NCI-H226 (cell line): ENCODE data around the gene AKAP13.
"Not testable (repeated sequence)": the region's sequence is repeated elsewhere in the genome, so short reads cannot be mapped to it uniquely, and the experiment has no call there.

Experiments
- DNase-seq: peaks from one replicate; pipeline ENCODE4 v3.0.0-alpha.2; 2015

The AKAP13 gene

GRCh38 chr15:85579957-85580694 lies 199.7 kb downstream of the AKAP13 start:
- no peak for DNase-seq

GRCh38 chr15:85580879-85581278 lies 200.5 kb downstream of the AKAP13 start:
- peak; percentile 36 for DNase-seq

- no peak for DNase-seq
These were observed 201.1 kb downstream of the AKAP13 start for GRCh38 chr15:85581495-85581894.

DNA sequence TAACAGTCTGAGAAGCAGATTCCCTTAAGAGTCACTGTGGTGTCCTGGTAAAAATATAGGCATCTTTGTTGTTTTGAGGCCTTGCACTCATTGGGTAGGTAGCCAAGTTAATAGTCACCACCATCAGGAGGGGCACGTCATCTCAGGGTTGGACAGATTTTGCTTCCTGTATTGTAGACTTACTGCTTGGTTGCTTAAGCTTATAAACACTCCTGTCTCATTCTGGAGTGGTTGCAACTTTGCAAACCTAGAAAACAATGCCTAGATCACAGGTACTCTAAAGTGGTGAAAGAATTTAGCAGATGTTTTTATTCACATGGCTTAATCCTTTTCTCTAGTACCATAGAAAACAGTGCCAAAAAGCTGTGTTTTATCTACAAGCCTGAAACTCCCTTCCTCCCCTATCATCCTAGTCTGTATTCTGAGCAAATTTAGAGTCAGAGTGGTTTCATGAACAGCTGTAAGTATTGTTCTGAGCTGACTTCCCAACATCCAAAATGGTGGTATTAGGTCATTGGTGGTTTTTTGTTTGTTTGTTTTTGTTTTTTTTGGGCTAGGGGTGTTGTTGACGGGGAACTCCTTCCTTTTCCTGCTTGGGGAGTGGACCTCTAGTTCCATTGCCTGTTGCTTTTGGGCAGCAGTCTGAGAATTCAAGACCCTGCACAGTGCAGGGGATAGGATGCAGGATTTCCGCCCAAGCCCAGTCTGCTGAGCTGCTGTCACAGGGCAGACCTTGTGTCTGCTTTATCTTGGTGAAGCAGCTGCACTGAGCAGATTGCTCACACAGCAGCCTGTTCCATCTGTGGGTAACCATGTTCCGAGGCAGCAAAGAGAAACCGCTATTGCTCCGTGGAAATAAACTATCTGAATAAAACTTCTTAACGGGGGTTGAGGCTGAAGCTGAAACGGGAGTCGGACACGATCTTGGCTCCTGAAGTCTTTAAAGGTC lies 202.0 kb downstream of the AKAP13 start:
- DNase-seq, result no peak

DNA sequence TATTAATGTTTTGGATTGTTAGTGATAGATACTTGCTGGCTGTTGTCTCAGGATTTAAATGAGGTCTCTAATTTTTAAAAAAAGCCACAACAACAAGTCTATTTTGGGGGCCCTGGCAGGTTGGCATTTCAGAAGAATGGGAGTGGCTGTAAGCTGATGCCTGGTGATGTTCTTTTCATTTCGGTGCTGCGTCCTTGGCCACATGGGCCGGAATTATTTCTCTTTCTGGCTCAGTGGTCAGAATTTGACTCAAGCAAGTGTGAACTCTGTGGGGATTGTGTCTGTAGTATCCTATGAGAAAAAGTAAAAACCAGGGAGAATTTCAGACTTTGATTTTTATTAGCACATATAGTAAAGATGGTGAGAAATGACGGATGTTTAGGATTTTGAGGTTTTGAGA lies 203.0 kb downstream of the AKAP13 start:
- no peak for DNase-seq

DNA sequence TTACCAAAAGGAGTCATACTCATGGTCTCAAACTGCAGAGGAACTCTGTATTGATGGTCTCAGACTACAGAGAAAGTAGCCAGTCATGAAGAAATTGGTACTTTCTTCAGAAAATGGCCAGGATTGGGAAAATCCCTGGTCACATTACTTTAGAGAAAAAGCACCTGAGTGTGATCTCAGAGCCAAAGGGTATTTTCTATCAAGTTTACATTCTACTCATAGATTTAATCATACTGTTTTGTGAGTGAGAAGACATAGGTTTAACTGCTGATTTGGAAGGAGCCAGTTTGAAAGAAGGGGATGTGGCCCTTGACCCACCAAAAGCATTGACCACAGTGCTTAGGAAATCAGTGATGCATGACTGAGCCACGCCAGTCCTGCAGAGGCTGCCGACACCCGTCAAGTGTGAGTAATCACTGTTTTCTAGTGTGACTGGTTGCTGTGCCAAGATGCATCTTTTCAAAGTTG lies 203.6 kb downstream of the AKAP13 start:
- no peak for DNase-seq

GRCh38 chr15:85584872-85585271 lies 204.5 kb downstream of the AKAP13 start:
- no peak for DNase-seq

- DNase-seq, result not testable (repeated sequence)
These were observed 205.8 kb downstream of the AKAP13 start for GRCh38 chr15:85586196-85586595.

DNA sequence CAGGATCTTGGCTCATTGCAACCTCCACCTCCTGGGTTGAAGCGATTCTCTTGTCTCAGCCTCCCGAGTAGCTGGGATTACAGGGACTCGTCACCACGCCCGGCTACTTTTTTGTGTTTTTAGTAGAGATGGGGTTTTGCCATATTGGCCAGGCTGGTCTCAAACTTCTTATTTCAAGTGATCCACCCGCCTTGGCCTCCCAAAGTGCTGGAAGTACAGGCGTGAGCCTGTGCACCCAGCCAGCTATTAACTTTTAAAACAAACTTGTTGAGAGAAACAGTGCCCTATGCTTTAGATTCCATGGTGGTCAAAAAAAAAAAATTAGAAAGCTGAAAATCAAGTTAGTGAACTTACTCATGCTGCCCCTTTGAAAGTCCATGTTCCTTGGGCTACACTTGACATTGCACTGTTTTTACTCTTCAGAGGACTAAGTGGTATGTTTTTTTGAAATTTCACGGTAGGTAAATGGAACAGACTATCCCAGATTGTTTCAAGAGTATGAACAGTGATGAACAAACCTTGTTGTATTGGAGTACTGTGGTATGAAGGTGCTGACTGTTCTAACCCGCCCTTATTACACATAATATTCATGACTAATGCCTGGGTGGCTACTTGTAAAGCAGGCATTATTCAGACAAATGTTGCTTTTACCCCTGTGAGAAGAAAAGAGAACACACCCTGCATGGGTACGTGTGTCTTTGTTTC lies 207.5 kb downstream of the AKAP13 start:
- DNase-seq, result peak; percentile 76

DNA sequence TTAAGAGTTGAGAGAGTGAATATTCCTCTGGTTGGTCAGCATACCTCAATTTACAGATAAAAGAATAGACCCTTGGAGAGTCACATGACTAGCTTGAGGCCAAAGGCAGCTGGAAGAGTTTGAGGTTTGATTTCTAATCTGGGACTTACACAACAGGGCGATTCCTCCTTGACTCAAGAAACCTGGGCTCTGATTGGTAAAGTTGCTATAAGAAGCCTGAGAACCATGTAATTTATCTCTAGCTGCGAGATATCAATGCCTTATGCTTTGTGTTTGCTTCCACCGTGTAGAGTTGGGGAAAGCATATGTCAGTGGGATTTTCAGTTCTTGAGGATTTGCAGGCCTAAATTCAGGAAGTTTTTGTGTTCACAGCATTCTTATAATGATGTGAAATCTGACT lies 208.3 kb downstream of the AKAP13 start:
- DNase-seq, result peak; percentile 76

GRCh38 chr15:85589851-85590250 lies 209.4 kb downstream of the AKAP13 start:
- no peak for DNase-seq

DNA sequence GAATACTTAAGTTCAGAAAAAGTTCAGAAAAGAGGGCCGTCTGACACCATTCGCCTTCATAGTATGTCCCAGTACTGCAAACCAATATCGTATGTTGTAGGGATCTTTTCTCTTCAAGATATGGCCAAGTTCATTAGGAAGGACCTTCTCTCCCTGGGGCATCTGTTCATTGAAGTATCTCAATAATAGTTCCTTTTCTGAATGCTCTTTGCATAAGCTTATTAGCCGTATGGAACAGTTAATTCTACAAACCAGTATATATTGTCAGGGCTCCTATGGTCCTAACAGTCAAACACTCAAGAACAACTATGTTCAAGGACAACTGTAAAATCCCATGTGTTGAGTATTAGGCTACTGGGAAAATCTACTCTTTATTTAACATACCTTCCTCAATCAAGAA lies 211.2 kb downstream of the AKAP13 start:
- no peak for DNase-seq

GRCh38 chr15:85592148-85592547 lies 211.7 kb downstream of the AKAP13 start:
- peak; percentile 82 for DNase-seq

DNA sequence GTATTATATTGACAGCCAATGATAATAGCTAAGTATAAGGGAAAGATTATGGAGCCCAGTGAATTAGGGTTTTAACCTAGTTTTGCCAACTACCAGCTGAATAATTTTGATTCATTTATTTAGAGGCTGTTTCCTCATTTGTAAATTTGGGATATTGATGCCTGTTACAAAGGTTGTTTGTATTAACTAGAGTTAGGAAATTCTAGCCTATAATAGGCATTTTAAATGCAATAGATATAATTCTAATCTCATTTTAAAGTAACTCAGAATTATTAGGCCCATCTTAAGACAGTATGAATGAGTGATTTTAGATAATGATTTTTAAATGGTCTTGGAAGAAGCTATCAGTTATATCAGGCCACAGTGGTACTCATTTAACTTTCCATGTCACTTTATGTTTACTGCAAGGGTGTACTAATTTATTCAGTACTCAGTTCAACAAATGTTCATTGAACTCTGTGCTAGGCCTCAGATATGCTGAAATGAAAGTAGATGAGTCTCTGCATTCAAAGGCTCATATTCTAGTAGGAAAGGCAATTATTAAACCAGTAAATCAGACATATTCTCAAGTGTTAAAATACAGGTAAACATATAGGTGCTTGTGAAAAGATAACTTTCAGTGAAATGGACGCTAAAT lies 213.5 kb downstream of the AKAP13 start:
- no peak for DNase-seq

DNA sequence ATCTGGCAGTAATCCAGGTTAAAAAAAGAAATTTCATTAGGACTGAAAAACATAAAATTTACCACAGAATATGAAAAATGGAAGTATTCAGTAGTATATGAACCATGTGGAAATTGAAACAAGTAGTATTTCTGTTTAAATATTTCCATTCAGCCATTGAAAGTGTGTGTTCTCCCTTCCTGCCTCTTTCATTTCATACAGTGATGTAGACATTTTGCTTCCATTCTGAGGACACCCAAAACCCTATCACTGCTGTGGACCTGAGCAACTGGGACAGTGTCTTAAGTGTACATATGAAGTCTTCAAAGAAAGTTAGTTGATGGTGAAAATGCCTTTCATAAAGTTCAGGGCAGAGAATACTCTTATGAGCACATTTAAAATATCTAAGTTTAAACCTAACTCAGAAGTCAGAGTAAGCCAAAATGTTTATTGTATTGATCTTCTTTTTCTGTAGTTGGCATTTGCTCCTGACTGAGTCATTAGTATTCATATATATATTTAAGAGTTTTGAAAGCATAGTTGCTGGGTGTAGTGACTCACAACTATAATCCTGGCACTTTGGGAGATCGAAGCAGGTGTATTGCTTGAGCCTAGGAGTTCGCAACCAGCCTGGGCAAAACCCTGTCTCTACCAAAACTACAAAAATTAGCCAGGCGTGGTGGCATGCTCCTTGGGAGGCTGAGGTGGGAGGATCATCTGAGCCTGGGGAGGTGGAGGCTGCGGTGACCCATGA lies 215.6 kb downstream of the AKAP13 start:
- no peak for DNase-seq

DNA sequence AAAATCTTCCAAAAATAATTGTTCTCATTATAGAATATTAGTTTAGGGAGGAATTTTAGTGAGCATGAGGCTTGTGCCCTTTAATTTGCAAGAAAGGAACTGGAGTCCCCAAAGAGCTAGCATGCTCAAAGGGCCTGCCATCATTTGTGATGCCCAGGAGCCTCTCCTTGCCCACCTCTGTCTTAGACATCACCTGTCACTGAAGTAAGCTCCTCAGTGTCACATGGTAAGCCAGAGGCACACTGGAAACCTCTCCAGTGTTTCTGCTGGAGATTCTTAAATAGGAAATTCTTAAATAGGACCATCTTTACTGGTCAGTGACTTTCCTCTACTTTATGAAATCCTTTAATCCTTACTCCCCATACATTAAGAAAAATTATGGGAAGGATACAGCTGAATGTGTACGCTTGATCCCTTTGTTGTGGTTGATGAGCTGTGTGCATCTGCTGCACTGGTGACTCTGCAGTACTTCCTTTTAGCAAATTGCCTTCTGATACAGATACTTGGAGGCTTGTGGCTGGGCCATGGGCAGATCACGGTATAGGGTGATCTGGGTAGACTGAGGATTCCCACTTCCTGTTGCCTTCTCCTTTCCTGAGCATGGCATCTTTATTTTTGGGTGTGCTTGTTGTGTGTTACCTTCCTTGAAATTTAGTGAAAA lies 216.9 kb downstream of the AKAP13 start:
- DNase-seq, result no peak

DNA sequence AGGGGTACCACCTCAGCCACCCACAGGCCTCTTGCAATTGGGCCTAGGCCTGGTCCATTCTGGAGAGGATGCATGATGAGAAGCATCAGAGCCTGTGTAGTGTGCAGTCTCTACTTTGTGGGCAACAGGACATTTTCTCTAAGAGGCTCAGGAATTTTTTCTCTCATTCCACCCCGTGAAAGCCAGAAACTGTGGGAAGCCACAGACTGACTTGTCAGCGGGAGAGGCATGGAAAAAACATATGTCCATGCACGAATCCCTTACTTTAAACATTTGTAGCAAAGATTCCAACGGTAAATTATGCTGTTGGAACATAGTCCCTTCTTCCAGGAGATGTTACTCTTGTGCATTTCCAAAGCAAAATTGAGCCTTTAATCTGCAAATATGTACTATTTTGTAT lies 217.8 kb downstream of the AKAP13 start:
- no peak for DNase-seq

DNA sequence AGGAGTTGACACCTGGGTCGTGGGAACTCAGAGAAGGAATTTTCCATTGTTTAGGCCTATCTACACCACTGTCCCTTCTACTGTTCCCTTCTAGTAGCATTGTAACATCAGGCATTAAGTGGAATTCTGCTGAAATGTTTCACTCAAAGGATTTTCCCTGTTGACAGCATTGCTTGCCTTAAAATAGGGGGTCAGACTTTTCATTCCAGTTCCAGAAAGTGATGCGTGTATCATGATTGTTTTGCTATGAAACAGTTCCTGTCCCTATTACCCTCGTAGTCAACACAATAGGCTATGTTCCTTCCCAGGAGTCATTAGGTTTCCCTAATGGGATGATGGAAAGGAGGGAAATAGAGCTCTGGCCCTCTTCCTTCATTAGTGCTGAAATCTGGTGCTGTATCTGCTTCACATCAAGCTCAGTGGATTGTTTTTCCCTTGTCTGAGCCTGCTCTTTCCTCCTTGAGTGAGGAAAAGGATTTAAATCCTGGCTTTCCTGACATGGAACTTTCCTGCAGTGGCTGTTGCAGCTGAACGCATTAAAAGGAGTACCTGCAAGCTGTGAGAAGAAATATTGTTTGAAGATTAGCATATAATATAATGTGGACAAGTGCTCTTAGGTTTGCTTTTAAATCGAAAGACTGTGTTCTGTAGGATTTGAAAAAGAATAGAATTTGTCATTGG lies 218.5 kb downstream of the AKAP13 start:
- DNase-seq, result no peak

- no peak for DNase-seq
These were observed 219.6 kb downstream of the AKAP13 start for GRCh38 chr15:85600001-85600400.

- no peak for DNase-seq
These were observed 222.8 kb downstream of the AKAP13 start for GRCh38 chr15:85603160-85603559.

DNA sequence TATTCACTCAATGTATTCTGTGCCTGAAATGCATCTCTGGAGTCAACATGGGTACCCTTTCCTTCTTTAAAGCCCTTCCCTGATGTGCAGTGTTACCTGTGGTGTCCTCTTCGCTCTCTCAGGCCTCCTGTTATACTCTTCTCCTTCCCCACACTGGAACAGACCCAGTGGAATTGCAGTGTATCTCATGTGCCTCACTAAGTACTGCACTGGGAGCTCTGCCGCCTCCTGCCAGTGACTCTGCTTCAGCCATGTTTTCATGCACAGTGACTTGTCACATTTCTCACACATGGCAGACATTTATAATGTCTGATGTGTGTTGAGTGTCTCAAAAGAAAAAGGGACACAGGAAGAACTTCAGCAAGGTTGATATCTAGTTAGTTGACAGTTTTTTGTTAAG lies 223.3 kb downstream of the AKAP13 start:
- no peak for DNase-seq
